ENCODE measurements around the gene DNAAF1. TPM values are rescaled to one million over a fixed set of nuclear protein-coding genes. Genes with fewer than 3 reads are reported as not detected.

DNAAF1 gene
- total and polyA plus RNA-seq, 2 experiments from 2014 or later: 0.42 TPM

- Mint-ChIP-seq H3K4me1 (peaks cover 60% of the 10 kb centered on the region), H3K27ac (peak overlapping the region; percentile 43; the same call in 1 of the 2 replicates), H3K9me3 (no peaks in the 10 kb centered on the region), H3K36me3 (ENCODE audit: low read depth) (no peaks in the 10 kb centered on the region), H3K4me3 (no peak overlapping the region), H3K27me3 (ENCODE audit: insufficient read depth, low read depth, poor library complexity) (peaks cover 6% of the 10 kb centered on the region)
- ATAC-seq: no peak
- Histone ChIP-seq H4K20me1 (replicated peaks; ENCODE audit: insufficient read depth) (peaks cover 14% of the 10 kb centered on the region), H3K4me3 (no peak overlapping the region), H3F3A (replicated peaks; ENCODE audit: low read depth) (no peaks in the 10 kb centered on the region), H3K79me2 (replicated peaks; ENCODE audit: insufficient read depth) (peaks cover 95% of the 10 kb centered on the region), H3K4me1 (ENCODE audit: insufficient read depth) (peaks cover 43% of the 10 kb centered on the region), H3K4me2 (no peak overlapping the region), H3K27ac (ENCODE audit: low read depth) (no peak overlapping the region; the same call in 1 of the 2 replicates), H3K36me3 (ENCODE audit: insufficient read depth) (no peaks in the 10 kb centered on the region; the same call in 1 of the 2 replicates), H3K27me3 (ENCODE audit: insufficient read depth) (no peaks in the 10 kb centered on the region), H3K9me2 (ENCODE audit: insufficient read depth) (no peaks in the 10 kb centered on the region), H2AFZ (no peak overlapping the region)
- TF ChIP-seq EZH2 (IDR thresholded peaks at IDR 0.05; ENCODE audit: low read depth, unreplicated experiment): no peak
- TF ChIP-seq CREB1 (CRISPR knock-in tag; IDR thresholded peaks at IDR 0.05; ENCODE audit: low read depth): no peak
- DNase-seq (ENCODE audit: low spot score): no peak
These were observed 8.6 kb upstream of the DNAAF1 start for GRCh38 chr16:84136331-84137125.

- H3K4me1 ChIP-seq (ENCODE audit: insufficient read depth): peaks cover 48% of the 10 kb centered on the region
- DNase-seq (ENCODE audit: low spot score) (no peak), ATAC-seq (no peak)
- no peak overlapping the region for H3K4me2 ChIP-seq
- Mint-ChIP-seq H3K9me3 (no peaks in the 10 kb centered on the region), H3K27ac (peak overlapping the region; percentile 33; the same call in 1 of the 2 replicates), H3K27me3 (ENCODE audit: insufficient read depth, low read depth, poor library complexity) (peaks cover 10% of the 10 kb centered on the region), H3K4me3 (no peak overlapping the region), H3K4me1 (peaks cover 63% of the 10 kb centered on the region), H3K36me3 (ENCODE audit: low read depth) (no peaks in the 10 kb centered on the region; the same call in 1 of the 3 replicates)
- no peak overlapping the region for H3K4me3 ChIP-seq
- no peaks in the 10 kb centered on the region; the same call in 1 of the 2 replicates for H3K36me3 ChIP-seq (ENCODE audit: insufficient read depth)
- H3K27me3 ChIP-seq (ENCODE audit: insufficient read depth): no peaks in the 10 kb centered on the region
- TF ChIP-seq NANOG (IDR thresholded peaks at IDR 0.05; ENCODE audit: borderline replicate concordance) (no peak), CTCF (conservative IDR thresholded peaks at IDR 0.05; ENCODE audit: low read depth in 2 of 2) (no peak), JUNB (IDR thresholded peaks at IDR 0.05; ENCODE audit: unreplicated experiment) (no peak), ZNF114 (CRISPR knock-in tag; IDR thresholded peaks at IDR 0.05) (no peak), STAT1 (IDR thresholded peaks at IDR 0.05; ENCODE audit: unreplicated experiment) (no peak), ZNF462 (CRISPR knock-in tag; IDR thresholded peaks at IDR 0.05) (no peak), EZH2phosphoT487 (IDR thresholded peaks at IDR 0.05; ENCODE audit: unreplicated experiment) (no peak), CREB1 (CRISPR knock-in tag; IDR thresholded peaks at IDR 0.05; ENCODE audit: low read depth) (no peak)
- no peak overlapping the region for H2AFZ ChIP-seq
- peaks cover 97% of the 10 kb centered on the region for H3K79me2 ChIP-seq (replicated peaks; ENCODE audit: insufficient read depth)
- H3K9me2 ChIP-seq (ENCODE audit: insufficient read depth): no peaks in the 10 kb centered on the region
- H3K27ac ChIP-seq (ENCODE audit: low read depth): no peak overlapping the region
- H4K20me1 ChIP-seq (replicated peaks; ENCODE audit: insufficient read depth): peaks cover 16% of the 10 kb centered on the region
- no peaks in the 10 kb centered on the region for H3F3A ChIP-seq (replicated peaks; ENCODE audit: low read depth)
These were observed 7.8 kb upstream of the DNAAF1 start for GRCh38 chr16:84137287-84137686.
